Measurements from ENCODE around the gene RAD51B.

RAD51B gene

GRCh38 chr14:68539241-68539737 is 719.7 kb downstream of the RAD51B start:
- TF ChIP-seq, protein P1, sequence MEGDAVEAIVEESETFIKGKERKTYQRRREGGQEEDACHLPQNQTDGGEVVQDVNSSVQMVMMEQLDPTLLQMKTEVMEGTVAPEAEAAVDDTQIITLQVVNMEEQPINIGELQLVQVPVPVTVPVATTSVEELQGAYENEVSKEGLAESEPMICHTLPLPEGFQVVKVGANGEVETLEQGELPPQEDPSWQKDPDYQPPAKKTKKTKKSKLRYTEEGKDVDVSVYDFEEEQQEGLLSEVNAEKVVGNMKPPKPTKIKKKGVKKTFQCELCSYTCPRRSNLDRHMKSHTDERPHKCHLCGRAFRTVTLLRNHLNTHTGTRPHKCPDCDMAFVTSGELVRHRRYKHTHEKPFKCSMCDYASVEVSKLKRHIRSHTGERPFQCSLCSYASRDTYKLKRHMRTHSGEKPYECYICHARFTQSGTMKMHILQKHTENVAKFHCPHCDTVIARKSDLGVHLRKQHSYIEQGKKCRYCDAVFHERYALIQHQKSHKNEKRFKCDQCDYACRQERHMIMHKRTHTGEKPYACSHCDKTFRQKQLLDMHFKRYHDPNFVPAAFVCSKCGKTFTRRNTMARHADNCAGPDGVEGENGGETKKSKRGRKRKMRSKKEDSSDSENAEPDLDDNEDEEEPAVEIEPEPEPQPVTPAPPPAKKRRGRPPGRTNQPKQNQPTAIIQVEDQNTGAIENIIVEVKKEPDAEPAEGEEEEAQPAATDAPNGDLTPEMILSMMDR (IDR thresholded peaks at IDR 0.05; ENCODE audit: low read depth, low read length, missing control alignments), result no peak

GRCh38 chr14:68539789-68540188 is 720.2 kb downstream of the RAD51B start:
- TF ChIP-seq, protein P1 (IDR thresholded peaks at IDR 0.05; ENCODE audit: low read depth, low read length, missing control alignments), result no peak
- DNase-seq (ENCODE audit: low read depth), result no peak

More at GRCh38 chr14:68539241-68539737, 719.7 kb downstream of the RAD51B start:
- H3K4me3 ChIP-seq (ENCODE audit: low read depth, low read length), result no peak overlapping the region
- DNase-seq (ENCODE audit: low read depth), result no peak

DNA sequence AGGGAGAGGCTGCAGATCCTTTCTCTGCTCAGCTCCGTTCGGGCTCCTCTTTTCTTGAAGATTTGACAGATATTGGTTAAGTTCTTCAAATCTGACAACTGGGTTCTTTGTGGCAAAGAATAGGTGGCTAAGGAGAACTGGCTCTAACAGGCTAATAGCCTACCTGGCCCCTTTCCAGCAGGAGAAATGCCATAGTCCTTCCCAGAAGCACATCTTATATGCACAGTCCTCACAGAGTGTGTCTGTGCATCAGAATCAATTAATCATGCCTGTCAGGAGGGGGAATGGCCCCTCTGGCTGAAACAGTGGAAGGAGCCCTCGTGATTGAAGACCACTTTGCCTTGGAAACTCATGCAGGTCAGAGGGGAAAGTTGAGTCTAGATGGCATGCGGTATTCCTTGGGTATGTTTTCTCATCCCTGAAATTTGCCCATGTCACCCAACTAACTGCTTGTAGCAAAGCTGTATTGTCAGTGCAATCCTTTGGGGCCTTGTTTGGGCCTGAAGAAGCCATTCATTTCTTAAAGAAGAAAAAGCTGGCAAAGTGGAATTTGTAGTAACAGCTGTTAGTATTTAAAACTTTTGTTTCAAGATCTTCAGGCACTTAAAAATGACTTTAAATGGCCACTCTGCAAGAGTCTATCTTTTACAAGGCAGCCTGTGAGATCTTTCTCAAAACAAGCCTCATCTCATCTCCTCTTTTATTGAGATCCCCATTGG is 721.8 kb downstream of the RAD51B start:
- TF ChIP-seq, protein P1 (IDR thresholded peaks at IDR 0.05; ENCODE audit: low read depth, low read length, missing control alignments), result no peak
- no peak overlapping the region for H3K4me3 ChIP-seq (ENCODE audit: low read depth, low read length)
- no peak for DNase-seq (ENCODE audit: low read depth)

More at GRCh38 chr14:68539789-68540188, 720.2 kb downstream of the RAD51B start:
- H3K4me3 ChIP-seq (ENCODE audit: low read depth, low read length), result no peak overlapping the region

- H3K4me3 ChIP-seq (ENCODE audit: low read depth, low read length), result no peak overlapping the region
- TF ChIP-seq, protein P1 (IDR thresholded peaks at IDR 0.05; ENCODE audit: low read depth, low read length, missing control alignments), result no peak
- no peak for DNase-seq (ENCODE audit: low read depth)
Measured at GRCh38 chr14:68542346-68542745, 722.8 kb downstream of the RAD51B start.

- no peak for DNase-seq (ENCODE audit: low read depth)
- TF ChIP-seq, protein P1 (IDR thresholded peaks at IDR 0.05; ENCODE audit: low read depth, low read length, missing control alignments), result no peak
- no peak overlapping the region for H3K4me3 ChIP-seq (ENCODE audit: low read depth, low read length)
Measured at GRCh38 chr14:68543516-68543915, 723.9 kb downstream of the RAD51B start.

GRCh38 chr14:68544081-68544892 is 724.7 kb downstream of the RAD51B start:
- TF ChIP-seq, protein P1 (IDR thresholded peaks at IDR 0.05; ENCODE audit: low read depth, low read length, missing control alignments), result no peak
- no peak for DNase-seq (ENCODE audit: low read depth)
- no peak overlapping the region for H3K4me3 ChIP-seq (ENCODE audit: low read depth, low read length)
